ENCODE measurements around the gene ATXN10.

GRCh38 chr22:45882881-45883810 lies 211.5 kb downstream of the ATXN10 start:
- no peak for TF ChIP-seq CTCF (IDR thresholded peaks at IDR 0.05; ENCODE audit: insufficient read depth, low read length, poor library complexity, severe bottlenecking)
- TF ChIP-seq EZH2phosphoT487 (conservative IDR thresholded peaks at IDR 0.05; ENCODE audit: low read length) = no peak
